Ovary (tissue), 9 donors: ENCODE measurements around the gene RAB11FIP2. TPM values are rescaled to one million over a fixed set of nuclear protein-coding genes. Genes with fewer than 3 reads are reported as not detected.

ENCODE experiments used
- DNase-seq, 5 donors: peaks; one replicate each; pipeline ENCODE4 v3.0.0-alpha.2; 2019 to 2020
- H3K27ac ChIP-seq, 2 donors: fragments of 200-600 bp; one replicate each; pipeline versions ENCODE4 v1.5.1 to v1.8.0; 2019 to 2022
- H3K27me3 ChIP-seq: fragments of 200-600 bp; one replicate; pipeline ENCODE4 v1.8.0; 2022
- H3K36me3 ChIP-seq: fragments of 200-600 bp; sonication (generic); one replicate; pipeline ENCODE4 v1.5.1; 2019
- H3K4me1 ChIP-seq: one replicate; pipeline ENCODE4 v1.8.1; 2013; ENCODE audit warnings: mild to moderate bottlenecking, moderate library complexity; ENCODE audit not compliant: insufficient read depth
- H3K4me3 ChIP-seq: fragments of 200-600 bp; sonication (generic); one replicate; pipeline ENCODE4 v1.5.1; 2017
- H3K9me3 ChIP-seq, 2 donors: fragments of 200-600 bp in 1 of 2; sonication (generic) in 1 of 2; one replicate each; pipeline versions ENCODE4 v1.5.1 to v1.8.1; 2013 to 2019; ENCODE audit warnings: mild to moderate bottlenecking in 1 of 2, moderate library complexity in 1 of 2
- EP300 ChIP-seq: sonication (generic); formaldehyde crosslinking; IDR thresholded peaks from one replicate; pipeline ENCODE4 v1.6.1; 2017; ENCODE audit warnings: antibody characterized with exemption
- POLR2A ChIP-seq: fragments of 450-650 bp; IDR thresholded peaks from one replicate; pipeline ENCODE4 v1.6.1; 2017; ENCODE audit warnings: antibody characterized with exemption, mild to moderate bottlenecking, moderate library complexity
- WGBS, 3 donors: extraction: QIAGEN DNeasy Blood & Tissue Kit in 1 of 3; methylation state at CpG; one replicate each; pipeline versions ENCODE4 v1.1.5 to v1.1.7; 2013 to 2017; 5-methylcytosine and 5-hydroxymethylcytosine counted together
- intact Hi-C, 4 donors: fragments of 100-400 bp; cut with DNase I; formaldehyde crosslinking; loops; one replicate each; pipeline versions ENCODE4 v1.11.0 to v1.15.1; 2022 to 2023
- polyA plus RNA-seq, 2 donors: library from polyadenylated mRNA; stranded (reverse); fragments of 200-250 nt in 1 of 2; fragments of 350-450 nt in 1 of 2; fragmentation: Illumina TruSeq in 1 of 2; extraction: RNeasy Lipid Tissue Mini Kit (QIAGEN cat#74804) in 1 of 2; gene quantifications; one replicate each; pipeline ENCODE4 v1.2.3, GENCODE V29; 2013 to 2014
- total RNA-seq, 7 donors: library from RNA; depleted of rRNA in 2 of 7; stranded (reverse); fragments of >200 nt in 2 of 7; fragmentation: NEBNext Ultra II Directional in 3 of 7; extraction: Animal tissue kit (Norgen Biotek cat#: 25700) in 3 of 7; gene quantifications; one replicate each; pipeline versions ENCODE4 v1.1.0 to v1.2.4, GENCODE V29; 2016 to 2023
- TF ChIP-seq, protein P1 (sequence below), 3 donors: fragments of 450-650 bp in 2 of 3; fragments of 200-600 bp in 1 of 3; IDR thresholded peaks; one replicate each; pipeline versions ENCODE4 v1.5.1 to v1.8.0; 2016 to 2022; ENCODE audit warnings: antibody characterized with exemption in 3 of 3, mild to moderate bottlenecking in 1 of 3
- donor health status: DM: no; HTN: no; CAD: no; lungs with moderate emphysema.
- donor health status: DM: no; HTN: no; CAD: no.
- donor health status: Bipolar disorder and iron deficiency.
- donor health status: DM: yes; HTN: yes; CAD: no.
- donor health status: DM: no; HTN: no; CAD: no.
- donor health status: DM: yes; HTN: yes; CAD: no.

The RAB11FIP2 gene
- total and polyA plus RNA-seq, 9 donors, result 6.9 to 47.8 (median 26.2) TPM

DNA sequence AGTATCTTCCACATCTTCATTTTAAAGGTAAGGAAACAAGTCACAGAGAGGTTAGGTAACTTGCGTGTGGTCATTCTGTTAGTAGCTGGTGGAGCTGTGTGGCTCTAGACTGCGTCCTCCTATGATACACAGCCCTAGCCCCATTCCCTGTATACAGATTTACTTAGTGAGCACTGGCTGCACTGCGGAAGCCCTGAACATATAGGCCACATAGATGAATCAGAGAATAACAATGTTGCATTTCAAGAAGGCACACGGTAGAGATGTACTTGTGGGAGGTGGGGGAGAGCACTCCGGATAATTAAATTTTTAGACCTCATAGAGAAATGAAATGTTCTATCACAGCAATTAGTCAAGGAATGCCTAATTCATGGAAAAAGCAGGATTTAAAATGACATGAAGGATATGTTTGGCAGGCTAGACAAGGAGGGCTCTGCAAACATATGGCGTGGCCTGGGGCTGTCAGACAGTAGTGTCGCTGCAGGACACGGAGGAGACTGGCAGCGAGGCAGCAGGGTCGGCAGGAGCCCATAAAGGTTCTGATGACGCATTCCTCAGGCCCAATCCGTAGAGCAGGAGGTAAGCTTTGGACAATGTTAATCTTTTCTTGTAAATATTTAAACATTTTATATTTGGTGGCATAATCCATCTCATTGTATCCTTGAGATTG is 29.5 kb downstream of the RAB11FIP2 start:
- H3K27me3 ChIP-seq, result no peaks in the 10 kb centered on the region
- no peak overlapping the region for H3K4me3 ChIP-seq
- H3K27ac ChIP-seq, result no peak overlapping the region
- H3K36me3 ChIP-seq, result no peaks in the 10 kb centered on the region
- no peak for TF ChIP-seq EP300
- DNase-seq, result no peak
- no peaks in the 10 kb centered on the region for H3K9me3 ChIP-seq
- H3K4me1 ChIP-seq, result no peaks in the 10 kb centered on the region
- intact Hi-C loops, result no loop called here
- WGBS, 3 donors, result 94 to 96% (median 96%) methylated on average over 12 of the region's 12 CpGs

DNA sequence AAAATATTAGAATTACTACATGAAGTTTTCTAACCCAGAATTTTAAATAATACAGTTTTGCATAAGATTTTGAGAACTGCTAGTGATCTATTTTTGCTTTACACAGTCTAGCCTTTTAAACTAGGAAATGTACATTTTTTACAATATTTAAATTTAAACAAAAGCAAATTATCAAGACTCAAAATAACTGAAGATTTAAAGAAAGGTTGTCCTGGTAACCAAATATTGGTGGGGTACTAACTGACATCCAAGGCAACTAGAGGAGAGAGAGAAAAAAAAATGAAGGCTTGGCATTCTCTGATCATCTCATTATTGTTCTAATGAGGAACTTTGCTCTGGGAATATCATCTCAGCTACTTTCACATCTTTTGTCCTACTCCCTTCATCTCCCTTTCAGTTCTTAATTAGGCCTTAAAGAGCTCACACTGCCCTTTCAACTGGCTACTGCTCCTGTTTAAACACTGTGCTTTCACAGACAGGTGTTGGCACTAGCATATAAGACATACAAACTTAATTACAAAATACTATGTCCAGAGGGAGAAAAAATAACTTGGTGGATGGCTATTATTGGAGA is 33.7 kb downstream of the RAB11FIP2 start:
- H3K27ac ChIP-seq, result no peak overlapping the region
- no peak for DNase-seq
- no peak for TF ChIP-seq EP300
- TF ChIP-seq, protein P1, sequence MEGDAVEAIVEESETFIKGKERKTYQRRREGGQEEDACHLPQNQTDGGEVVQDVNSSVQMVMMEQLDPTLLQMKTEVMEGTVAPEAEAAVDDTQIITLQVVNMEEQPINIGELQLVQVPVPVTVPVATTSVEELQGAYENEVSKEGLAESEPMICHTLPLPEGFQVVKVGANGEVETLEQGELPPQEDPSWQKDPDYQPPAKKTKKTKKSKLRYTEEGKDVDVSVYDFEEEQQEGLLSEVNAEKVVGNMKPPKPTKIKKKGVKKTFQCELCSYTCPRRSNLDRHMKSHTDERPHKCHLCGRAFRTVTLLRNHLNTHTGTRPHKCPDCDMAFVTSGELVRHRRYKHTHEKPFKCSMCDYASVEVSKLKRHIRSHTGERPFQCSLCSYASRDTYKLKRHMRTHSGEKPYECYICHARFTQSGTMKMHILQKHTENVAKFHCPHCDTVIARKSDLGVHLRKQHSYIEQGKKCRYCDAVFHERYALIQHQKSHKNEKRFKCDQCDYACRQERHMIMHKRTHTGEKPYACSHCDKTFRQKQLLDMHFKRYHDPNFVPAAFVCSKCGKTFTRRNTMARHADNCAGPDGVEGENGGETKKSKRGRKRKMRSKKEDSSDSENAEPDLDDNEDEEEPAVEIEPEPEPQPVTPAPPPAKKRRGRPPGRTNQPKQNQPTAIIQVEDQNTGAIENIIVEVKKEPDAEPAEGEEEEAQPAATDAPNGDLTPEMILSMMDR (IDR thresholded peaks at IDR 0.05), result no peak
- TF ChIP-seq POLR2A, result no peak
- no peak overlapping the region for H3K4me3 ChIP-seq
- H3K36me3 ChIP-seq, result no peaks in the 10 kb centered on the region
- no peaks in the 10 kb centered on the region for H3K4me1 ChIP-seq
- no peaks in the 10 kb centered on the region for H3K27me3 ChIP-seq
- intact Hi-C loops, result no loop called here
- no peaks in the 10 kb centered on the region for H3K9me3 ChIP-seq

DNA sequence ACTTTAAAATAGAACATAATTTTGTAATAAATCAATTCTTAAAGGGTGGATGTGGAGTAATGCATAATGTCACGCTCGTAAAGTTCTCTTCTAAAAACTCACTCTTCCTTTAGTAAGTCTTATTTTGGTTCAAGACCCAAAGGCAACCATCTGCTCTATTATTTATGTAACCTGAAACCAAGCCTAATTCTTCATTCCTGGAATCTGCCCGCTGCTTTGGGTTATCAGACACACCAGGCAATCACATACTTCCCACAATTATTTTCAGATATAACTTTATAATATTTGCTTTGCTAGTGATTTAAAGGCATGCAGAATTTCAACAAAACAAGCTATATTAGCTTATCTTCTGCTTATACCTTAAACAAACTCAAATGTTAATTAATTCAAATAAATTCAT is 39.0 kb downstream of the RAB11FIP2 start:
- no peaks in the 10 kb centered on the region for H3K36me3 ChIP-seq
- H3K4me3 ChIP-seq, result no peak overlapping the region
- no peak for DNase-seq
- WGBS, 3 donors, result 52 to 77% (median 68%) methylated on average over 3 of the region's 3 CpGs
- H3K27me3 ChIP-seq, result no peaks in the 10 kb centered on the region
- no peak overlapping the region for H3K27ac ChIP-seq
- H3K4me1 ChIP-seq, result no peaks in the 10 kb centered on the region
- H3K9me3 ChIP-seq, result no peaks in the 10 kb centered on the region
- intact Hi-C loops, result no loop called here
- TF ChIP-seq, protein P1 (IDR thresholded peaks at IDR 0.05), result no peak
- TF ChIP-seq EP300 (no peak), POLR2A (no peak)

DNA sequence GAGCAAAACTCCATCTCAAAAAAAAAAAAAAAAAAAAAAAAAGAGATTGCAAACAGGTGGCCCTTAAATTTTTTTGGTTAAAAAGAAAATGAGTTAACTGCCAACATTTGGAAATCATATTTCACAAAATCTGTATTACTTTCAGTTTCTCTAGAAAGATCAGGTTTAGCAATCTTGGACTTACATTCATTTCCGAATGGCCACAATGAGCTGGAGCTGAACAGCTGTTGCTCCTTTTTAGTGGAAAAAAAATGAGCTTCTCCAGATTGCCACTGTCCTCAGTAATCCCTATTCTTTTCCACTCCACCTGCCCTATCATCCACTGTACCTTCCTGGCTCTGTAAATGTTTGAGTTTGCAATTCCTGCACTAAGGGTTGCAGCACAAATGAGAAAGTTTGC is 43.6 kb downstream of the RAB11FIP2 start:
- WGBS, 3 donors, result 85 to 91% (median 91%) methylated on average over 1 of the region's 1 CpG
- H3K4me3 ChIP-seq, result no peak overlapping the region
- H3K36me3 ChIP-seq, result no peaks in the 10 kb centered on the region

DNA sequence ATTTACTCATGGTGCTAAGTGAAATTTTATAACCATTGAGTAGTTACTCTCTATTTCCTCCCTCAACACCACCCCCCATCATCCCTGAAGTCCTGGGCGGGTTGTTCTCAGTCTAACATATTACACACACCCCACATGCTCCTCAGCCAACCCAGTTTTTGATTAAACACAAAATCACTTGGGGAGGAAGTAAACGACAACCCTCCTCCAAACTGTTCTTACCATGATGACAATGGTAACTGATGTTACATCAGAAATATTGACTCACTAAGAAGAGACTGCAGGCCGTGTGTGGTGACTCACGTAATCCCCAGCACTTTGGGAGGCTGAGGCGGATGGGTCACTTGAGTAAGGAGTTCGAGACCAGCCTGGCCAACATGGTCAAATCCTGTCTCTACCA is 44.2 kb downstream of the RAB11FIP2 start:
- WGBS, 3 donors, result 95 to 97% (median 97%) methylated on average over 6 of the region's 6 CpGs
- no peak for TF ChIP-seq EP300
- TF ChIP-seq POLR2A, result no peak
- TF ChIP-seq, protein P1 (IDR thresholded peaks at IDR 0.05), result no peak
- no peak for DNase-seq
- no peaks in the 10 kb centered on the region for H3K36me3 ChIP-seq
- H3K9me3 ChIP-seq, result no peaks in the 10 kb centered on the region
- H3K4me3 ChIP-seq, result no peak overlapping the region
- H3K27ac ChIP-seq, result no peak overlapping the region
- H3K4me1 ChIP-seq, result no peaks in the 10 kb centered on the region
- intact Hi-C loops, result no loop called here
- H3K27me3 ChIP-seq, result no peaks in the 10 kb centered on the region

More for the DNA sequence above, 43.6 kb downstream of the RAB11FIP2 start:
- TF ChIP-seq EP300 (no peak), POLR2A (no peak)
- TF ChIP-seq, protein P1 (IDR thresholded peaks at IDR 0.05), result no peak
- Histone ChIP-seq H3K27ac (no peak overlapping the region), H3K9me3 (no peaks in the 10 kb centered on the region), H3K27me3 (no peaks in the 10 kb centered on the region), H3K4me1 (no peaks in the 10 kb centered on the region)
- intact Hi-C loops, result no loop called here
- DNase-seq, result no peak
